Activated CD4-positive, alpha-beta T cell treated with anti-CD3 and anti-CD28 coated beads, Interleukin-2, amount 50 U/mL, for 4 hours (primary cell): Measurements from ENCODE around the gene CFAP210.
"Not testable (repeated sequence)": the region's sequence is repeated elsewhere in the genome, so short reads cannot be mapped to it uniquely, and the experiment has no call there.

ENCODE experiments used
- DNase-seq, 2 experiments: peaks; one replicate each; pipeline ENCODE4 v3.0.0-alpha.2; 2020

The CFAP210 gene

DNA sequence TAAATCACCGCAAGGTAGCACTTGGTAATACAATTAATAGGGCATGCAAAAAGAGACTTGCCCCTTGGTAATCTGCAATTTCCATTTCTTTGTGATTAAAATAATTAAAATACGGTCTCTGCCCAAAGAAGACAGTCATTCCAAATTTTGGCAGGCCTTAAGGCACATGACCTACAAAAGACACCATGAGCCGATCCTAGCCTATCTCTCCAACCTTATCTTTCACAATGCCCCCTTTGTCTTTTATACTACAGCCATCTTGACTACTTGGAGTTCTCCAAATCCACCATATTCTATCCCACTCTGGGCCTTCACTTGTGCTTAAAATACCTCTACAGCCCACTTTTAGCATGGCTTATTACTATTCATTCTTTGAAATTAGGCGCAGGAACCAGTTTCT, 23.3 kb downstream of the CFAP210 start:
- no peak for DNase-seq

DNA sequence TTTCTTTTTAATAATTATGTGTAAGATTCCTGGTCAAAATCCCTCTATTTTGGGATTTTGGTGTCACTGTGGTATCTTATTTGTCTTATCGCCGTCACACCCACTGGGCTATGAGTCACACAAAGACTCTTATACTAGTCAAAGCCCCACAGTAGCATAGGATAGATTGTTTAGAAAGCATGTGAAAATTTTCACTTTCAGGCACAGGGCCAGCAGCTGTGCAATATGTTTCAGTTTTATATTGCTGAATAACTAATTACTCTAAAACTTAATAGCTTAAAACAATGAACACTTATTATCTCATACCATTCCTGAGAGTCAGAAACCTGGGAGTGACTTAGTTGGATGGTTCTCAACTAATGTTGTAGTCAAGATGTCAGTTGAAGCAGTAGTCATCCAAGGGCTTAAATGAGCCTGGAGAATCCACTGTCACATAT, 24.0 kb downstream of the CFAP210 start:
- DNase-seq: no peak

DNA sequence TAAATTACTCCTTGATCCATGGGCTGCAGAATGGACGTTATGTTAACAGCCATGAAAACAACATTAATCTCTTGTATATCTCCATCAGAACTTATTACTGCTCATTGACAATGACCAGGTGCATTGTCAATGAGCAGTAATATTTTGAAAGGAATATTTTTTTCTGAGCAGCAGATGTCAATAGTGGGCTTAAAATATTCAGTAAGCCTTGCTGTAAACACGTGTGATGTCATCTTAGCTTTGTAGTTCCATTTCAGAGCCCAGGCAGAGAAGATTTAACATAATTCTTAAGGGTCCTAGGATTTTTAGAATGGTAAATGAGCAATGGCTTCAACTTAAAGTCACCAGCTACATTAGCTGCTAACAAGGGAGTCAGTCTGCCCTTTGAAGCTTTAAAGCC, 26.6 kb downstream of the CFAP210 start:
- no peak for DNase-seq

DNA sequence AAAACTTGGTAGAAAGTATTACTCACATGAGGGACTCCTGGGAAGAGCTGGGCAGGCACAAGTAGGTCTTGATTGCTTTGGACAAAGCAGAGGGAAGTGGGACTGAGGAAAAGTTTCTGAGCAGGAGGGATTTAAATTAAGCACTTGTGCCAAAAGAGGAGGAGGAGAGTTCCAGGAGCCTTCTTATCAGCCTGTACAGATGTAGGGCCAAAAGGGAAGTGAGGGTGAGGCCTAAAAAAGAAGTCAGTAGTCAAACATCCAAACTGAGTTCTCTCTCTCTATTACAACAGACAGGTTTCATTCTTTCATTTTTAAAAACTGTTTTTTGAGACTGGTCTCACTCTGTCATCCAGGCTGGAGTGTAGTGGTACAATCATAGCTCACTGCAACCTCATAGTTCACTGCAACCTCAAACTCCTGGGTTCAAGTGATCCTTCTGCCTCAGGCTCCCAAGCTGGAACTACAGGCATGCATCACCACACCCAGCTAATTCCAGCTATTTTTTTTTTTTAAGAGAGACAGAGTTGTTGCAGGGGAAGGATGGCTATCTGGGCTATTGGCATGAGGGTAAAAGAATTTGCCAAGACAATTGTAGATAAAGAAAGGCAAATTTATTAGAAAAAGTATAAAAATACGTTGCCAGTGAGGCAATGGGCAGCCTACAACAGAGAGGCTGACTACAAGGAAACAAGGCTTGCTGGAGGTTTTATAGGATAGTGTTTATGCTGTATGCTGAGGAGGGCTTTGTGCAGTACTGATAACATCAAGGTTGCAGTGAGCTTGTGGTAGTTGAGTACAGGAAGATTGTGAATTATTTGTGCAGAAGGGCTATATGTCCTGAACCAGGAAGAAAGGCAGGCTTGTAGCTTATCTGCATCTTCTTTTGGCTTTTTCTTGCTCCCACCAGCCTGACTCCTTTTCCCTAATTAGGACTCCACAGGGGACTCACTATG, 29.0 kb downstream of the CFAP210 start:
- no peak for DNase-seq

DNA sequence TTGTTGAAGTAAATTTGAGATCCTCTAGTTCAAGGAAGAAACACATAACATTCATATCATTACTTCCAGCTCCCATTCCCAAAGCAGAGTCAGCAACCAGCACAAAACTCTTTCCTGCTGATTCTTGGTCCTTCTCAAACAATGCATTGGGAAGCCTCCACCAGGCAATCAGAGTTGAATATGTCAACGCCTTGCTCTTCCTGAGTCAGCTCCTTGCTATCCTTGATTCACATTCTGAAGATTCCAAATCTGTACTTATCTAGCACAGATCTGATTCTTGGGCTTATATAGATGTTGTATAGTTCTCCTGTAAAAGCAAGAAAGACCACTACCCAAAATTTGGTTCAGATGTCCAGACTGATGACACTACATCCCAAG, 29.6 kb downstream of the CFAP210 start:
- DNase-seq: no peak

DNA sequence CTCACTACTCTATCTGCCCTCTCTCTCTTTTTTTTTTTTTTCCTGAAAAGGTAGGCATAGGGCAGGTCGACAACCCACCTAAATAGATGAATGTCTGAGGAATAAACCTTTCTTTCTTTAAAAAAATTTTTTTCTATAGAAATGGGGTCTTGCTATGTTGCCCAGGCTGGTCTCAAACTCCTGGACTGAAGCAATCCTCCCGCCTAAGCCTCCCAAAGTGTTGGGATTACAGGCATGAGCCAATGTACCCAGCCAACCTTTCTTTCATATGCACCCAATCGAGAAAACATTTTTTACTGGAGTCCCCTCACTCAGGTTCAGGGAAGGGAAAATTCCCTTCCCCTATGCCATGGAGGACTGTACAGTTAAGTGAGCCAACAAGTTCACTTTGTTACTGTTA, 31.0 kb downstream of the CFAP210 start:
- DNase-seq: no peak

DNA sequence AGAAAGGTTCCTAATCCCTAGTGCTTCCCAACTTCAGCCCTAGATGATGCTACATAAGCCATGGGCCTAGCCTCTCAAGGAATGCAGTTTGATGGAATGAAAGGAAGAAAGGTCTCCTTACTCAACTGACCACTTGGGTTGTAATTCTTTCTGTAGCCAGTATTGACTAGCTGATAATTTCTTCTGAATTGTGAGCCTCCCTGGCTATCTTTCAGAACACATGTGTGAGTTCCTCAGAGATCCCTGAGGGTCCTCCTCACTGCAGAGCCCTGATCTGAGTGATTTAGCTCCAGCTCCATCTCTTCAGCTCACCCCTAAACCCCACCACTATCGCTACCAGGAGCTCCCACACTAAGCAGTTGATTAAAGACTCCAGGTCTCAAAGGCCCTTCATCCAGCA, 31.5 kb downstream of the CFAP210 start:
- DNase-seq: no peak

DNA sequence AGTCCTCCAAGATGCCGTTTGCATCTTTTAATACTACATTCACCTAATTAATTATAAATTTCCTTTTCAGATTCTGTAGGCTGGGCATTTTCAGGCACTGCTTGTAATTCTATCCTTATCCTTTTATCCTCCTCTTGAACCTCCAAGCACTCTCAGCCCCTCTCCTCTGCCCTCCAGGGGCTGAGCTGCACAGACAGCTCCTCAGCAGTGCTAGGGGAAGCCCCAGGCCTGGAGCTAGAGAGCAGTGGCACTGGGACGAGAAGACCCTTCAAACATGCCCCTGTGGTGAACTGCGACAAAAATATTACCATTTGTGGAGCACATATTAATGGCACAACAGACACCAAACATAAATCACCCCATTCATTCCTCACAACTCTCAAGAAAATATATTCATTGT, 32.9 kb downstream of the CFAP210 start:
- no peak for DNase-seq

DNA sequence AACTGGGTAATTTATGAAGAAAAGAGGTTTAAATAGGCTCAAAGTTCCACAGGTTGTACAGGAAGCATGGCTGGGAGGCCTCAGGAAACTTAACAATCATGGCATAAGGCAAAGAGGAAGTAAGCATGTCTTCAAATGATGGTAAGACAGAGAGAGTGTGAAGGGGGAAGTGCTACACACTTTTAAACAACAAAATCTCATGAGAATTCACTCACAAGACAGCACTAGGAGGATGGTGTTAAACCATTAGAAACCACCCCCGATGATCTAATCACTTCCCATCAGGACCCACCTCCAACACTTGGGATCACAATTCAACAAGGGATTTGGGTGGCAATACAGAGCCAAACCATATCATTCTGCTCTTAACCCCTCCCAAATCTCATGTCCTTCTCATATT, 34.9 kb downstream of the CFAP210 start:
- no peak for DNase-seq

DNA sequence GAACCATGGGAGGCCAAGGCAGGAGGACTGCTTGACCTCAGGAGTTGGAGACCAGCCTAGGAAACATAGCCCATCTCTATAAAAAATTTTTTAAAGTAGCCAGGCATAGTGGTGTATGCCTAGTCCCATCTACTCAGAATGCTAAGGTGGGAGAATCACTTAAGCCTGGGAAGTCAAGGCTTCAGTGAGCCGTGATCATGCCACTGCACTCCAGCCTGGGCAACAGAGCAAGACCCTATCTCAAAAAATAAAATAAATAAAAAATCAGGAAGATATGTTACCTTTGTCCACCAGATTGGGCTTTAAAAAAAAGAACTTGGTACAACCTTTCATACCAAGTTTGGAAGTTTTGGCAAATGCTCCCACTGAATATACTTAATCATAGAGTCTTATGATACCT, 35.3 kb downstream of the CFAP210 start:
- no peak for DNase-seq

DNA sequence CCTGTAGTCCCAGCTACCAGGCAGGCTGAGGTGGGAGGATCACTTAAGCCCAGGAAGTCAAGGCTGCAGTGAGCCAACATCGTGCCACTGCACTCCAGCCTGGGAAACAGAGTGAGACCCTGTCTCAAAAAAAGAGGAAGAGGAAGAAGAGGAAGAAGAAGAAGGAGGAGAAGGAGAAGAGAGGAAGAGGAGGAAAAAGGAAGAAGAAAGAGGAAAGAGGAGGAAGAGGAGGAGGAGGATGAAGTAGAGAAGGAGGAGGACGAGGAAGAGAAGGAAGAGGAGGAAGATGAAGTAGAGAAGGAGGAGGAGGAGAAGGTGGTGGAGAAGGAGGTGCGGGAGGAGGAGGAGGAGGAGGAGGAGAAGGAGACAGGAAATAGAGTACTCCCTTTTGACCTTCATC, 38.0 kb downstream of the CFAP210 start:
- no peak for DNase-seq

DNA sequence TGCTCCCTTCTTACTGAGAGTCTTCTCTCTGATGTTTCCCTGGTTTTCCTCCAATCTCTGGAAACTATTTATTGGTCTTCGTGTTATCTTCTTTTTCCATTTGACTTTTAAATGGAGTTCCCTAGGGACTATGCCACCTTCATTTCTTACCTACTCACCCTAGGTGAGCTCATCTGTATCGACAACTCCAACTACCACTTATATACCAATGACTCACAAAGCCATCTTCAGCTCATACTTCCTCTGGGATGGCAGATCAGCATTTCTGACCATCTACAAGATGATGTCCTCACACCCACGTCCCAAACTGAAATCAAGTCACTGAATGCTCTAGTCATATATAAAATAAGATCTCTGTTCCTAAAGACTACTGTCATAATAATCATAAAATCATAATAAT, 40.6 kb downstream of the CFAP210 start:
- DNase-seq: no peak

DNA sequence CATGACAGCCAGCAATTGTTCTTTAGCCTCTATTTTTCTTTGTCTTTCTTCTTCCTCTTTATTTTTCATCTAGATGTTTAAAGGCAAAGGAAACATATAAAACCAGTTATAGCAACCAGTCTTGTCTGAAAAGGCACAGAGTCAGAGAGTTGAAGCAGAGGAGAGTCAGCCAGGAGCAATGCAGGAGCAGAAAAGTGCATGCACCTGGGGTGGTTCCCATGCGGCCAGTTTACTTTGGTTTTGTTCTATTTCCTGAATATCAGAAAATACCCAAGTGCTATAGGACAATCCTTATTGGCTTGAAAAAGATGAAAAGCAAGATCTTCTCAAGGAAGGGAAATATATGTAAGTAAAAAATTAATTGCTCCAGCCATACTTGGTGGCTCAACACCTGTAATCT, 44.9 kb downstream of the CFAP210 start:
- DNase-seq: no peak

DNA sequence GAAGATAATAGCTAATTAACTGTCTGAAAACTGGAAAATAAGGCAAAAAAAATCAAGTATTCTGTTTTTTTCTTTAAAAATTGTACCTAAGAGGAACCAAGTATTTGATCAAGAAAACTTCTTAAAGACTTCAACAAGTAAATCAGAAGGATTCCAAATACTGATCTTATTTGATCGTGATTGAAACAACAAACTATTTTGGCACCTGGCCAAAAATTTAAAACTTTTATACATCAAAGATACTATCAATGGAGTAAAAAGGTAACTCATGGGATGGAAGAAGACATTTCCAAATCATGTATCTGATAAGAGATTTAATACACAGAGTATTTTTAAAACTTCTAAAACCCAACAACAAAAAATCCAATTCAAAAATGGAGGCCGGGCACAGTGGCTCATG, 46.7 kb downstream of the CFAP210 start:
- DNase-seq: no peak

DNA sequence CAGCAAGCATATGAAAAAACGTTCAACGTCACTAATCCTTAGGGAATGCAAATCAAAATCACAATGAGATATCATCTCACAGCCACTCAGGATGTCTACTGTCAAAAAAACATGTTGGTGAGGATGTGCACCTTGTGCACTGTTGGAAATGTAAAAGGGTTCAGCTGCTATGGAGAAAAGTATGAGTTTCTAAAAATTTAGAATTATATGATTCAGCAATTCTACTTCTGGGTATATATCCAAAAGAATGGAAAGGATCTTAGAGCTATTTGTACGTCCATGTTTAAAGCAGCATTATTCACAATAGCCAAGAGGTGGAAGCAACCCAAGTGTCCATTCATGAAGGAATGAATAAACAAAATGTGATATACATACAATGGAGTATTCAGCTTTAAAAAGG, 50.0 kb downstream of the CFAP210 start:
- DNase-seq: no peak

DNA sequence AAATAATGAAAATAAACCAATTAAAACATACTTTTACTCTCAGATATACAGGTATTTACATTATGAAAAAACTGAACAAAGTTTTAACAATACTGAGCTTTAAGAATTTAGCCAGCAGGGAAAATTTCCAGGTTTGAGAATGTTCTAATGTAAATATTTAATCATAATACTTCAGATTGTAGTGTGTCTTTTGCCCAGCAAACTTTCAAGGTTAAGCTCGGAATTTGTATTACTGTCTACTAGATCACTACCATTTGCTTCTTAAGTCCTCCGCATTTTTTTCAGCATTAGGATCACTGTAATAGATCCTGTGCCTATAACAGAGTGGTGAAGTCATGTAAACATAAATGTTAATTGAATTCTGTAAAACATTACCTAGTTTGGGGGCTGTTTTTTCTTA, 52.7 kb downstream of the CFAP210 start:
- DNase-seq: no peak

DNA sequence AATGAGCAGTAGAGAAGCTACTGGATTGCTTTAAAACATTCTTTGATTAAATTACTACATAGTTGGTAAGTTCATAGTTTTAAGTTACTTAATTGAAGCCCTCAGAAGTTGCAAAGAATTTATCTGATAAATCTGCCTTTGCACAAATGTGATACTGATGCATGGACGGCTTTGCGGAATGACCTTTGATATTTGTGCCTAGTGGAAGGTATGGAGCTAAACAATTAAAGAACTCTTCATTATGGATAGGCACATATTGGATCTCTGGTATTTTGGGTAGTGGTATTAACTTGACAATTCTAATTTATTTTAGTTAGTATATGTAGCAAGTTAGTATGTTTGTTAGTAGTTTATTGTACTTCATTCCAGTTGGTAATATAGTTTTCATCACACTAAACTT, 54.1 kb downstream of the CFAP210 start:
- no peak for DNase-seq

DNA sequence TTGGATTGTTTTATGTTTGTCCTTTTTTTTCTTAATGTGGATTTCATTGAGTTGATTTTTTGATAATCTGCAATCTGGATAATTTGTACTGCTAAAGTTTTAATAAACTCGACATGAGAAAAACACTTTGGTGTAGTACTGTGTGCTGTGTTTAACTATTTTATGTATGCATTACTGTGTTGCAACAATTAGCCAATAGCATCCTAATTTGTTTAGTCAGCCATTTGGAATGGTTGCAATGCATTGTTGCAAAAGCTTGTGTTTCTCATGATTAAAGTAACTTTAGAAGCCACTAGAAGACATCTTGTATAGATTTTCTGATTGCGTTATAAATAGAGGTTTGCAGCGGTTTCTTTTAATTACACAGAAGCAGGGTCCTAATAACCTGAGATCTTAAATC, 56.6 kb downstream of the CFAP210 start:
- no peak for DNase-seq

DNA sequence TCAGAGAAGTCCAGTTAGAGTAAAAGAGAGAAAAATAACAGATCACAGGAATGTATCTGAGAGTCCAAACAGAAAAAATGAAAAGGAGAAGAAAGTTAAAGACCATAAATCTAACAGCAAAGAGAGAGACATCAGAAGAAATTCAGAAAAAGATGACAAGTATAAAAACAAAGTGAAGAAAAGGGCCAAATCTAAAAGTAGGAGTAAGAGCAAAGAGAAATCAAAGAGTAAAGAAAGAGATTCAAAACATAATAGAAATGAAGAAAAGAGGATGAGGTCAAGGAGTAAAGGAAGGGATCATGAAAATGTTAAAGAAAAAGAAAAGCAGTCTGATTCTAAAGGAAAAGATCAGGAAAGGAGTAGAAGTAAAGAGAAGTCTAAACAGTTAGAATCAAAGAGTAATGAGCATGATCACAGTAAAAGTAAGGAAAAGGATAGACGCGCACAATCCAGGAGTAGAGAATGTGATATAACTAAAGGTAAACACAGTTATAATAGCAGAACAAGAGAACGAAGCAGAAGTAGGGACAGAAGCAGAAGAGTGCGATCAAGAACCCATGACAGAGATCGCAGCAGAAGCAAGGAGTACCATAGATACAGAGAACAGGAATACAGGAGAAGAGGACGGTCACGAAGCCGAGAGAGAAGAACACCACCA, 57.6 kb downstream of the CFAP210 start:
- no peak for DNase-seq

DNA sequence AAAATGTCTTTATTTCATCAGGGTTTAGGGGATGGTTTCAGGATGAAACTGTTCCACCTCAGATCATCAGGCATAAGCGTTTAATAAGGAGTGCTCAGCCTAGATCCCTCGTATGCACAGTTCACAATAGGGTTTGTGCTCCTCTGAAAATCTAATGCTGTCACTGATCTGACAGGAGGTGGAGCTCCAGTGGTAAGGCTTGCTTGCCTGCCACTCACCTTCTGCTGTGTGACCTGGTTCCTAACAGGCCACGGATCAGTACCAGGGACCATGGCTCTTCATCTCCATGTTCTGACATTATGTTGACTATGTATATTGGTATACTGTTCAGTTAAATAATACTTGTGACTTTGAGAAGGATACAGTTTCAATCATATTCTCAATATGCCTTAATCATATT, 68.4 kb downstream of the CFAP210 start:
- no peak for DNase-seq

DNA sequence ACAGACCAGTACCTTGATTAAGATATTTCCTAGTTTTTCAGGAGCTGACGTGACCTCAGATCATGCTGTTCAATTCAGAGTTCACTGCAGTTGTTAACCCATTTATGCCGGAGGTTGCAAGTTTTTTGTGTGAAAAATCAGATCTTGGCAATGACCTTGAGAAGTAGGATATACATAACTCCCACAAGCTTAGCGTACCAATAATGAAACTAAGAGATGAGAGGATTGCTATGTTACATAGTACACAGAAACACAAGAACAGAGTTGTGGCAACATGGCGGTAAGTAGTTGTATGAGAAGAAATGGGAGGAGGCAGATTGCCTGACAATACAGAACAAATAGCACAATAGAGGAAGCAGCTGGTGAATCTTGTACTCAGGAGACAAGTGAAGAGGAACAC, 71.0 kb downstream of the CFAP210 start:
- no peak for DNase-seq

DNA sequence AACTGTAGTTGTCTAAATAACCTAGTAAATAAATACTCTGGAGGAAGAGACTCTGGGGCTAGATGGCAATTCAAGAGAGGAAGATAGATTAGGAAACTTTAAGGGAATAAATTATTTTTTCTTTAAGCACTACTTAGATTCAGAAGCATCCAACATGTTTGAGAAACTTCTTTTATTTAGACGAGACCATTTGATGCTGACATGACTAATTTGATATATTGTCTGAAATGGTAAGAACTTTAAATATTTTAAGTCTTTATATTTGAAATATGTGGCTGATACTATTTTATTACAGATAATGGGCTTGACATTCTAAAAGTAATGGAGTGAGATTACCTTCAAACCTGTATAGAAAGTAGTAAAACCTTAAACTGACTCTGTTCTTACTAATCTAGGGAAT, 73.7 kb downstream of the CFAP210 start:
- no peak for DNase-seq

DNA sequence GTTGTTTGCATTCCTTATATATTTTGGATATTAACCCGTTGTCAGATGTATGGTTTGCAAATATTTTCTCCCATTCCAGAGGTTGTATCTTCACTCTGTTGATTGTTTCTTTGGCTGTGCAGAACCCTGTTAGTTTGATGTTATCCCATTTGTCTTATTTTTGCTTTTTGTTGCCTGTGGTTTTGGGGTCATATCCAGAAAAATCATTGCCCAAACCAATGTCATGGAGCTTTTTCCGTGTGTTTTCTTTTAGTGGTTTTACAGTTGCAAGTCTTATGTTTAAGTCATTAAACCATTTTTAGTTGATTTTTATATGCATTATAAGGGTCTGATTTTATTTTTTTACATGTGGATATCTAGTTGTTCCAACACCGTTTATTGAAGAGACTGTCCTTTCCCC, 74.3 kb downstream of the CFAP210 start:
- DNase-seq: no peak

DNA sequence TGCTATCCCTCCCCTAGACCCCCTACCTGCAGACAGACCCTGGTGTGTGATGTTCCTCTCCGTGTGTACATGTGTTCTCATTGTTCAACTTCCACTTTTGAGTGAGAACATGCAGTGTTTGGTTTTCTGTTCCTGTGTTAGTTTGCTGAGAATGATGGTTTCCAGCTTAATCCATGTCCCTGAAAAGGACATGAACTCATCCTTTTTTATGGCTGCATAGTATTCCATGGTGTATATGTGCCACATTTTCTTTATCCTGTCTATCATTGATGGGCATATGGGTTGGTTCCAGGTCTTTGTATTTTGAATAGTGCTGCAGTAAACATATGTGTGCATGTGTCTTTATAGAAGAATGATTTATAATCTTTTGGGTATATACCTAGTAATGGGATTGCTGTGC, 78.2 kb downstream of the CFAP210 start:
- not testable (repeated sequence) for DNase-seq

DNA sequence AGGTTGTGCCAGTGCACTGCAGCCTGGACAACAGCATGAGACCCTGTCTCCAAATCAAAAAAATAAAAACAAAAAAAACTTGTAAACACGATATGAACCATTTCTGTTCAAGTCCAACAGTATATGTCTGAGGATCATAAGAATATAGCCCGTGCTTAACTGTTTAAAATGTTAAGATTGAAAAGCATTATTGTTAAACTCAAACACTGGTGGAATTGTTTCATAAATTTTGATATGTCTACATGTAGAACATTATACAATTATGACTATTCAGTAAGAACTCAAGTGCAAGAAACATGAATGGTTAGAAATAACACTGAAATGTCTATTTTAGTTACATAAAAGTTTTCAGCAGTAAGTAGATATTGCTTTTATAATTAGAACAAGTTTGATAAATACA, 80.3 kb downstream of the CFAP210 start:
- DNase-seq: no peak
